Measurements from ENCODE around the gene SYNE2. TPM values are rescaled to one million over a fixed set of nuclear protein-coding genes. Genes with fewer than 3 reads are reported as not detected.

SYNE2 gene
- total RNA-seq, 4 donors from 2014 or later: 96.9 to 207 (median 182) TPM

- Histone ChIP-seq H3K27ac (peak overlapping the region; percentile 4 to 71 (median 64)), H3K4me3 (peak overlapping the region in 3 of 4 donors; percentile 38 to 41 (median 41)), H3K4me1 (peaks cover 34 to 38% of the 10 kb centered on the region in 2 donors), H3K9me3 (no peaks in the 10 kb centered on the region), H3K27me3 (no peaks in the 10 kb centered on the region), H3K36me3 (peaks cover 0 to 8% of the 10 kb centered on the region in 2 donors)
- TF ChIP-seq, protein P1, sequence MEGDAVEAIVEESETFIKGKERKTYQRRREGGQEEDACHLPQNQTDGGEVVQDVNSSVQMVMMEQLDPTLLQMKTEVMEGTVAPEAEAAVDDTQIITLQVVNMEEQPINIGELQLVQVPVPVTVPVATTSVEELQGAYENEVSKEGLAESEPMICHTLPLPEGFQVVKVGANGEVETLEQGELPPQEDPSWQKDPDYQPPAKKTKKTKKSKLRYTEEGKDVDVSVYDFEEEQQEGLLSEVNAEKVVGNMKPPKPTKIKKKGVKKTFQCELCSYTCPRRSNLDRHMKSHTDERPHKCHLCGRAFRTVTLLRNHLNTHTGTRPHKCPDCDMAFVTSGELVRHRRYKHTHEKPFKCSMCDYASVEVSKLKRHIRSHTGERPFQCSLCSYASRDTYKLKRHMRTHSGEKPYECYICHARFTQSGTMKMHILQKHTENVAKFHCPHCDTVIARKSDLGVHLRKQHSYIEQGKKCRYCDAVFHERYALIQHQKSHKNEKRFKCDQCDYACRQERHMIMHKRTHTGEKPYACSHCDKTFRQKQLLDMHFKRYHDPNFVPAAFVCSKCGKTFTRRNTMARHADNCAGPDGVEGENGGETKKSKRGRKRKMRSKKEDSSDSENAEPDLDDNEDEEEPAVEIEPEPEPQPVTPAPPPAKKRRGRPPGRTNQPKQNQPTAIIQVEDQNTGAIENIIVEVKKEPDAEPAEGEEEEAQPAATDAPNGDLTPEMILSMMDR (IDR thresholded peaks at IDR 0.05 in 4 of 5, conservative IDR thresholded peaks at IDR 0.05 in 1 of 5): no peak
- TF ChIP-seq POLR2A (IDR thresholded peaks at IDR 0.05): no peak
- ATAC-seq: peak; percentile 45 to 65
- in situ Hi-C loops (cut with MboI; ENCODE audit: low sequenced_read_pairs in 4 of 4): no loop called here
- peak in 1 of 2 donors; percentile 50 for DNase-seq
- intact Hi-C loops (cut with DNase I; ENCODE audit: low total_unique reads): no loop called here
Measured at GRCh38 chr14:64196814-64197411, 344.1 kb downstream of the SYNE2 start.

DNA sequence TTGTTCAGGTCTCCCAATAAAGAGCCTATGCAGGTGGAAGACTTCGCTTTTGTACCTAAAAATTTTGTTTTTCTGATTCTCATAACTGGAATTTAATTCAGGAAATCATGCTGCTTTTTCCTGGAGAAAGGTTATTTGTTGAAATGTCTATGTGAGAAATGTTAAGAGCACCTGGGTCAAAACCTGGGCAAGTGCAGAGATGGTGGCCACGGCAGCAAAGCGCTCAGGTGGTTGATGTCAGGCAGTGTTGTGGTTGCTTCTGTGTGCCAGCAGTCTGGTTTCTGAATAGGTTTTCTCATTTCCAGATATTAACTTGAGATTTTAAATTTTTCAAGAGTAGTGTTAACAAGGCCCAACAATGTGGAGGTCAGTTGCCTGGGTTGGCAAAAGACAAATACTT lies 345.2 kb downstream of the SYNE2 start:
- ATAC-seq (no peak), DNase-seq (no peak)
- intact Hi-C loops (cut with DNase I; ENCODE audit: low total_unique reads): no loop called here
- no peaks in the 10 kb centered on the region for H3K27me3 ChIP-seq
- in situ Hi-C loops (cut with MboI; ENCODE audit: low sequenced_read_pairs in 4 of 4): no loop called here
- no peaks in the 10 kb centered on the region for H3K9me3 ChIP-seq
- peaks cover 0 to 6% of the 10 kb centered on the region in 2 donors for H3K36me3 ChIP-seq
- peaks cover 34 to 38% of the 10 kb centered on the region in 2 donors for H3K4me1 ChIP-seq
- TF ChIP-seq POLR2A (IDR thresholded peaks at IDR 0.05): no peak
- TF ChIP-seq, protein P1 (IDR thresholded peaks at IDR 0.05 in 4 of 5, conservative IDR thresholded peaks at IDR 0.05 in 1 of 5): no peak
- H3K27ac ChIP-seq: peak overlapping the region; percentile 9 to 71 (median 64)
- no peak overlapping the region for H3K4me3 ChIP-seq

- DNase-seq (no peak), ATAC-seq (no peak)
- peak overlapping the region; percentile 9 to 71 (median 64) for H3K27ac ChIP-seq
- no peaks in the 10 kb centered on the region for H3K27me3 ChIP-seq
- peaks cover 33 to 39% of the 10 kb centered on the region in 2 donors for H3K4me1 ChIP-seq
- in situ Hi-C loops (cut with MboI; ENCODE audit: low sequenced_read_pairs in 4 of 4): no loop called here
- H3K4me3 ChIP-seq: no peak overlapping the region
- intact Hi-C loops (cut with DNase I; ENCODE audit: low total_unique reads): no loop called here
- H3K36me3 ChIP-seq: peaks cover 0 to under 1% of the 10 kb centered on the region in 2 donors
- TF ChIP-seq POLR2A (IDR thresholded peaks at IDR 0.05): no peak
- TF ChIP-seq, protein P1 (IDR thresholded peaks at IDR 0.05 in 4 of 5, conservative IDR thresholded peaks at IDR 0.05 in 1 of 5): no peak
- no peaks in the 10 kb centered on the region for H3K9me3 ChIP-seq
Measured at GRCh38 chr14:64198486-64198885, 345.7 kb downstream of the SYNE2 start.

- in situ Hi-C loops (cut with MboI; ENCODE audit: low sequenced_read_pairs in 4 of 4) (no loop called here), intact Hi-C loops (cut with DNase I; ENCODE audit: low total_unique reads) (no loop called here)
- peak; percentile 59 to 63 for ATAC-seq
- Histone ChIP-seq H3K36me3 (no peaks in the 10 kb centered on the region), H3K4me3 (no peak overlapping the region), H3K9me3 (no peaks in the 10 kb centered on the region), H3K27me3 (no peaks in the 10 kb centered on the region), H3K27ac (peak overlapping the region; percentile 63 to 72 (median 64)), H3K4me1 (peaks cover 17 to 33% of the 10 kb centered on the region in 2 donors)
- peak; percentile 52 to 67 for DNase-seq
- TF ChIP-seq, protein P1 (IDR thresholded peaks at IDR 0.05 in 4 of 5, conservative IDR thresholded peaks at IDR 0.05 in 1 of 5): no peak
- TF ChIP-seq POLR2A (IDR thresholded peaks at IDR 0.05): no peak
Measured at GRCh38 chr14:64200170-64200569, 347.4 kb downstream of the SYNE2 start.
